Measurements from ENCODE around the gene HIP1.
"Not testable (repeated sequence)": the region's sequence is repeated elsewhere in the genome, so short reads cannot be mapped to it uniquely, and the experiment has no call there.

Gene HIP1

DNA sequence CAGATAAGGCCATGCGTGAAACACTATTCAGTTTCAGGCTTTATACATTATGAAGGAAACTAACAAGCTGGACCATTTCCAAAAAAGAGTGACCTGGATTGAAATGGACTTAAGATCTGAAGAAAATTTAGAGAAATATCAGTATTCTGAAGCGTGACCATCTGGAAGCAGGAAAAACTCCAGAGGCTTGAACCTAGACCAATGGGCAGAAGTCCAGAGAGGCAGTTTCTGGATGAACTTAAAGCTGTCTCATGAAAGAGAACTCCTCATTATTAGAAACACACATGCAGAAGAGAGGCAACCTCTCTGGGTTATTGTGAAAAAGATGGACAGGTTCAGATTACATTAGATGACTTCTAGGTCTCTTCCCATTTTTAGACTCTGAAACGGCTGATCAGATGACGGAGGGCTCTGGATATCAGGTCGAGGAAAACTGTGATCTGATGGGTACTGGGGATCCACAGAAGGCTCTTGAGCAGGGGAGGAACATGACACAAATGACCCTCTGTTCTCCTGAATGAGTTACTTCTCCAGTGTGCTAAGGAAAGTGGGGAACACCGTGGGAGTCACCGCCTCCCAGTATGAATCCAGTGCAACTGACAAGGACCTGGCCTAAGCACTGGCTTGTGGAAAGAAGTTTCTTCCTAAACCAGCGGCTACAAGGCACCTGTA is 130.2 kb downstream of the HIP1 start:
- DNase-seq, result no peak

- no peak for DNase-seq
These were observed 134.3 kb downstream of the HIP1 start for GRCh38 chr7:75604408-75604807.

- not testable (repeated sequence) for DNase-seq
These were observed 135.9 kb downstream of the HIP1 start for GRCh38 chr7:75602831-75603230.

DNA sequence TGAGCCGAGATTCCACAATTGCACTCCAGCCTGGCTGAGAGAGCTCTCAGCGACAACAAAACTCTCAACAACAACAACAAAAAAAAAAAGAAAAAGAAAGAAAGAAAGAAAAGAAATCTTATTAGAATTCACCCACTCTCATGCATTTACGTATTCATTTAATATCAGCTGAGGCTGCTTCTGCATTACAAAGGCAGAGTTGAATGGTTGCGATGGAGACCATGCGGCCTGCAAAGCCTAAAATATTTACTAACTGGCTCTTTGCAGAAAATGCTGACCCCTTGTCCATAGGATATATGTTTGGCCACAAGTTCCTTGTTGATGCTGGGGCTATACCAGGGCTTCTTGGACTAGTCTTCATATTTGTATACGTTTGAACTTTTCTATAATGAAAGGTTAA is 137.2 kb downstream of the HIP1 start:
- no peak for DNase-seq

DNA sequence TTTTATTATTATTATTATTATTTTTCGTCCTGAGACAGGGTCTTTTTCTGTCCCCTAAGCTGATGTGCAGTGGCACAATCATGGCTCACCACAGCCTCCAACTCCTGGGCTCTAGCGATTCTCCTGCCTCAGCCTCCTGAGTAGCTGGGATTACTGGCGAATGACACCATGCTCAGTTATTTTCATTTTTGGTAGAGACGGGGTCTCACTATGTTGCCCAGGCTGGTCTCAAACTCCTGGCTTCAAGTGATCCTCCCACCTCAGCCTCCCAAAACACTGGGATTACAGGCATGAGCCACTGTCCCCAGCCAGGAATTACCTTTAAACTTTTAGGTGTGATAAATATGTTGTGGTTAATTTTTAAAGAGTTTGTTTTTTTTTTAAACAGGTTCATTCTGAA is 138.0 kb downstream of the HIP1 start:
- DNase-seq, result not testable (repeated sequence)

GRCh38 chr7:75599244-75599781 is 139.4 kb downstream of the HIP1 start:
- no peak for DNase-seq

DNA sequence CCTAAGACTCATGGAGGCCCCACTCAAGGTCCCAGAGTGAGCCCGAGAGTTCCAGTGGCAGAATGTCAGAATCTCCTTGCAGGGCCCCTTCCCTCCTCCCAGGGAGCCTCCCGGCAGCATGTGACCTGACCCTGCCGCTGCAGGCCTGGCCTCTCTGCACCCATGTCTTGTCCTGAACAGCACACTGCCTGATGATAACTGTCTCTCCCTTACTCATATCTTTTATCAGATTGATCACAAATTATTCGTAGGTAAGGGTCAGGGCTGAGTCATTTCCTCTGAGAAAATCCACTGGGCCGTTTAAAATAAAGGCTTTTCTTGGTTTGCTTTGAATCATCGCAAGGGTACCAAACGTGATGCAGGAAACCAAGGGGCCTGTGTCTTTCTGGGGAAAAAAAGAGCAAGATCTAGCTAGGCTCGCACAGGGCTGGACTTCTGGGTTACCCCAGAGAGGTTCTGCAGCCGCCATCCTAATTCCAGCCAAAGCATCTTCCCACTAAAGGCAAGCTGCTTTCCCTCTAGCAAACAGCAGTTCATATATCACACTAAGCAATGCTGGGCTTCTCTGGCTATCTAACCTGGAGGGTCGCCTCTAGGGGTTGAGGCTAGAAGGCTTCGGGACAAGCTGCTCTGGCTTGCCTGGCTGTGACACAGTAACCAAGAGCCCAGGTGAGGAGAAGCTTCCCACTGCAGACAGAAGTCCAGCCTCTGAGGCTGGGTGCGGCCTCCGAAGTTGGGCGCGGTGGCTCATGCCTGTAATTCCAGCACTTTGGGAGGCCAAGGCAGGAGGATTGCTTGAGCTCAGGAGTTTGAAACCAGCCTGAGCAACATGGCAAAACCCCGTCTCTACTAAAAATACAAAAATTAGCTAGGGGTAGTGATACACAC is 141.8 kb downstream of the HIP1 start:
- DNase-seq, result peak; percentile 91

DNA sequence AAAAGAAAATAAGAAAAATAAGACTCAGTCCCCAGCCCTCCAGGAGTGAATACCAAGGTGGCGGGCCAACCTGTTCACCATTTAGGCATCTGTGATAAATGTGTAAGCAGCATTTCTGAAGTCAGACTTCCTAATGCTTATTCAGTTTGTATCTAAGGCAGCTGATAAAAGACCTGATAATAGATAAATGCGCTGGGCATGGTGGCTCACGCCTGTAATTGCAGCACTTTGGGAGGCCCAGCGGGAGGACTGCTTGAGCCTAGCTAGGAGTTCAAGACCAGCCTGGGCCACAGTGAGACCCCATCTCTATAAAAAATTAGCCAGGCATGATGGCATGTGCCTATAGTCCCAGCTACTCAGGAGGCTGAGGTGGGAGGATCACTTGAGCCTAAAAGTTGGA is 143.0 kb downstream of the HIP1 start:
- DNase-seq, result no peak

DNA sequence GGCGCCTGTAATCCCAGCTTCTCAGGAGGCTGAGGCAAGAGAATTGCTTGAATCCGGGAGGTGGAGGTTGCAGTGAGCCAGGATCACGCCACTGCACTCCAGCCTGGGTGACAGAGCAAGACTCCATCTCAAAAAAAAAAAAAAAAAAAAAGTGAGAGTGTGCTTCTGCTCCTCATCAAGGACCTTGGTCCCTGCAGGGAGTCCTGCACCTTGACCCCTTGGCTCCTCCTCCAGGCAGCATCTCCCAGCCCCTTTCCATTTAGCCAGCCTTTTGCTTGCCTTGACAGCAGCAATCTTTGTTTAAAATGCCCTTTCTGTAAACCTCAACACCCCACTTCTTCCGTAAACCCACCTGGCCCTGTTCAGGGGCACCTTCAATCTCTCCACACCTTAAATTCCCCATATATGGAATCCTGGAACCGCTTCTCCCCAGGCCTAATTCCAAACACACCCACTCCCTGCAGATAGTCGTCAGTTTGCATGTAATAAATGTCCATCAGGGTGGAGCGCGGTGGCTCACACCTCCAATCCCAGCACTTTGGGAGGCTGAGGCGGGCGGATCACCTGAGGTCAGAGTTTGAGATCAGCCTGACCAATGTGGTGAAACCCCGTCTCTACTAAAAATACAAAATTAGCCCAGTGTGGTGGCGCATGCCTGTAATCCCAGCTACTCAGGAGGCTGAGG is 145.1 kb downstream of the HIP1 start:
- DNase-seq, result not testable (repeated sequence)

DNA sequence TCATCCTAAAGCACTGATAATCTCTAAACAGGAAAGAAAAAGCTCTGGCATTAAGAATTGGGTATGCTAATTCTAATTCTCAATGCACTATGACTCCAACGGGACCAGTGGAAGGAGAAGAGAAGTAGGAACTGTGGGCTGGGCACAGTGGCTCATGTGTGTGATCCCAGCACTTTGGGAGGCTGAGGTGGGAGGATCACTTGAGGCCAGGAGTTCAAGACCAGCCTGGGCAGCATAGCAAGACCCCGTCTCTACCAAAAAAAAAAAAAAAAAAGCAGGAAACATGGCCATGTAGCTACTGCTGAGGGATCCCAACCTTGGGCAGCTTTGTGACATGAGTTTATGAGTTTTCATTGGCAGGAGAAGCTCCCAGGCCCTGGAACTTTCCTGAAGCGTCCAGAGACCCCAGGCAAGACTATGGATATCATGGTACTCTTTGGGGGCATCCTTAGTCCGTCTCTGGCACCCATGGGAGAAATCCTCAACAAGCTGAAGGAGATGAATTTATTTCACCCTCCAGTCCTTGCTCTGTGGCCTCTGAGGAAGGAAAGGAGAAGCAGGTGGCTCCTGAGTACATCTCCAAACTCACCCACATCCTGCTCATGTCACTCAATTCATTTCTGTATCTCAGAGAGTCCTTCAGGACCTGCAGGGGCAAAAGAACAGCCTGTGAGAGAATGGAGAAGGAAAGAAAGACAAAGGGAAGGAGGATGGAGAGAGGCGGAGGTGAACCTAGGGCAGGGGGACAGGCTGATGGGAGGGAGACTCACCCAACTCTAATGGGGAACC is 147.1 kb downstream of the HIP1 start:
- peak; percentile 38 for DNase-seq

DNA sequence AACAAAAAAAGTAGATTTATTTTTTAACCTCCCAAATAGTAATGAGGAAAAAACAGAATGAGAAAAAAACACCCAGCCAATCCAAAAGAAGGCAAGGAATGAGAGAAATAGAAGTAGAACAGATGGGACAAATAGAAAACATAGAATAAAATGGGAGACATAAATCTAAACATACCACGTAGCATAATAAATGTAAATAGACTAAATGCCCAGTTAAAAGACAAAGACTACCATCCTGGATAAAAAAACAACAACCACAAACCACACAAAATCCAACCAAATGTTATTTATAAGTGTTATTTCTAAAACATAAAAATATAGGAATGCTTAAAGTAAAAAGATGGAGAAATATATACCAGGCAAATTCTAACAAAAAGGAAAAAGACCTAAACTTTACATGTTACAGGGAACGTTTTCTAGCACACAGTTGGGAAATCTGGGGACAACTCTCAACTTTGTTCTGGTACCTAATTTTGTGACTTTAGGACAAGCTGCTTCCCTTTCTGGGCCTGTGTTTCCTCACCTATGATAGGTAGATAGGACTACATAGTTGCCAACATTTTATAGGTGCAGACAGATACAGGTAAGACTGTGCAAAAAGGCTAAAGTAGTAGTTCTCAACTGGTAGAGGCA is 148.3 kb downstream of the HIP1 start:
- DNase-seq, result no peak

GRCh38 chr7:75584354-75584753 is 154.4 kb downstream of the HIP1 start:
- DNase-seq, result no peak

DNA sequence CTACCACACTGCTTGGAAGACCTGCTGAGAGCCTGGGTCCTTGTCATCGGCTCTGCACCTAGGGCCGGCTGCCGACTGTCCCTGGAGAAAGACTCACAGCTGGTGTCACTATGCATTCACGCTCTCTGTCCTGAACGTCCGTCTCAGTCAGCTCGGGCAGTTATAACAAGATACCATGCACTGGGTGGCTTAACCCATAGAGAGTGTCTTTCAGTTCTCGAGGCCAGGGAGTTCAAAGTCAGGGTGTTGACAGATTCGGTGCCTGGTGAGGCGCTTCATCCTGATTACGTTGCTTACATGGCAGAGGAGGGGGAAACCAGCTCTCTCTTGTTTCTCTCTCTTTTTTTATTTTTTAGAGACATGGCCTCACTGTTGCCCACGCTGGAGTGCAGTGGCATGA is 155.5 kb downstream of the HIP1 start:
- no peak for DNase-seq

GRCh38 chr7:75579899-75580298 is 158.8 kb downstream of the HIP1 start:
- DNase-seq, result no peak

GRCh38 chr7:75578081-75578480 is 160.7 kb downstream of the HIP1 start:
- DNase-seq, result no peak

DNA sequence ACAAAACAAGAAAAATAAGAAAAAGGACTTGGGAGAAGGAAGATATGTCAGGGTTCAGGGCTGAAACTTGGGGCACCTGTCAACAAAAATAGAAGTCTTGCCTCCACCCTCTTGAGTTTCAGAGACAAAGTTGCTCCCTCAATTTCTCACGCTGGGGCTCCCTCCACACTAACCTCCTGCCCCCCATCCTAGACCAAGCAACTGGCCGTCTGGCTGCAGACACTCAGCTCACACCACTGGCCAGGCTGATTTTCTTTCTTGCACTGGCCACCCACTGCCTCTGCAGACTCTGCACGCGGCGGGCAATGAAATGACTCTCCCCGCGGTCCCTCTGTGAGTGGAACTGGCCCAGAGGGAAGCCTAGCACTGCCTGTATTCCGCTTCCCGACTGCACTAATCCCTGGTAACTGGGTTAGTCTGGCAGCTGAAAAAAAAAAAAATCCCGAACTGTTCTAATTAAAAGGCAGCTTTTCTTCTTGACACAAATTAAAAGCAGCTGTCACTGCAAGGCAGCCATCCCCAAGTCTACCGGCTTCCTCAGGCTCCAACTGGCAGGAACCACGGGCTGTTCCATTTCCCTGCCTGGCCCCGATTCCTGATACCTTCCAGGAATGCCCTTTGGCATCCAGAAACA is 163.1 kb downstream of the HIP1 start:
- no peak for DNase-seq

DNA sequence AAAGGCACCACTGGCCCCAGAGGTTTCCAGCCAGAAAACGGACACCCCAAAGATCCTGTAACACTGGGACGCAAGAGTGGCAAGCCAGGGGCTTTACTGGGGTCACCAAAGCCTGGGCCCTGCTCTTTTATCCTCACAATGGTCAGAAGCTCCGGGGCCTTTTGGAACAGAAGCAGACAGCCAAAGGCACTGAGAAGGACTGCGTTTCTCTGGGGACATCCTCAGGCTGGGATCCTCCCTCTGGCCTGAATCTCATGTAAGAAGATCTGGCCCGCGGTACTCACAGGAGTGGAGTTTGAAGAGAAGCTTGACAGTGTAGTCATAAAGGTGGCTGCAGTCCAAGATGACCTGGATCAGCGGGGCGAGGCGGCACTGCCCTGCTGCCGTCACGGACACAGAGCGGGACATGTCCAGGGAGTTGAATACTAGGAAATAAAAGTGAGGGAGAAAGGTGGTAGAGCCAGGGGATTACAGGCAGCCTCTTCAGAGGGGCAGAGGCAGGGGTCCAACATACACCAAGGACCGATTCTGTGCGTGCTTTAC is 165.2 kb downstream of the HIP1 start:
- DNase-seq, result no peak

DNA sequence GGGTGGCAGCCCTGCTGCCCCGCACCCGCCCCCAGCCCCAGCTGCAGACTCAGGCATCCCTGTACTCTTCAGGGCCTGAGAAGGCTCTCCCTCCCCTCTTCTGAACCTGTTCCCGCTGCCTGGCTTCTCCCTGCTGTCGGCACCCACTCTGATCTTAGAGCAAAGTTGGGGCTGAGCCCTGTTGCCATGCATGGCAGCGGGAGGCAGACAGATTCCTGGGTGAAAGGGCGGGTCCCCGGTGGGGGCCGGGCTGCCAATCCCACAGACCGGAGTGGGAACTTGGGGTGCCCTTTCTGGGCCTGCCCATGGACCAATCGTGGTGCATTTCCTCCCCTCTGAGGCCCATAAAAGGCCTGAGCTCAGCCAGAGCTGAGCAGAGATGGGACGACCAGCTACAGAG is 165.9 kb downstream of the HIP1 start:
- DNase-seq, result no peak

GRCh38 chr7:75572396-75572795 is 166.3 kb downstream of the HIP1 start:
- DNase-seq, result no peak

- DNase-seq, result no peak
These were observed 167.5 kb downstream of the HIP1 start for GRCh38 chr7:75571209-75571608.

DNA sequence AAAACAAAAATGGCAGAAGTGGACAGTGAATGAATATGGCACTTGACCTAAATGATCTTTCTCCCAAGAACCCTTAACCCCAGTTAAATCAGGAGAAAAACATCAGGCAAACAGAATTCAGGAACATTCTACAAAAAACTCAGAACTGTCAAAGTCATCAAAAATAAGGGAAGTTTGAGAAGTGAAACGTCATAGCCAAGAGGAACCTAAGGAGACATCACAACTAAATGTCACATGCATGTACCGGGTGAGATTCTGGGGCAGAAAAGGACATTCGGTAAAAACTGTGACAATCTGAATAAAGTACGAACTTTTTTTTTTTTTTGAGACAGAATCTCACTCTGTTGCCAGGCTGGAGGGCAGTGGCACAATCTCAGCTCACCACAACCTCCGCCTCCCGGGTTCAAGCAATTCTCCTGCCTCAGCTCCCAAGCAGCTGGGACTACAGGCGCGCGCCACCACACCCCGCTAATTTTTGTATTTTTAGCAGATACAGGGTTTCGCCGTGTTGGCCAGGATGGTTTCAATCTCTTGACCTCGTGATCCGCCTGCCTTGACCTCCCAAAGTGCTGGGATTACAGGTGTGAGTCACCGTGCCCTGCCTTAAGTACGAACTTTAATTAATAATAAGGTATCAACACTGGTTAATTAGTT is 169.0 kb downstream of the HIP1 start:
- not testable (repeated sequence) for DNase-seq

Measured in activated CD4-positive, alpha-beta T cell treated with anti-CD3 and anti-CD28 coated beads, Interleukin-10, Interleukin-2, amounts not matched to agents 100 ng/mL and 50 ng/mL, durations not matched to agents 16 hours and 8 hours (primary cell).